Neural progenitor cell (in vitro differentiated cells): Measurements from ENCODE around the gene KRT76.

ENCODE experiments used
- CTCF ChIP-seq: fragments of 200-600 bp; sonication (generic); IDR thresholded peaks from 2 replicates; pipeline ENCODE4 v1.5.1; 2017; ENCODE audit warnings: antibody characterized with exemption, mild to moderate bottlenecking
- EZH2 ChIP-seq: fragments of 200-600 bp; sonication (generic); IDR thresholded peaks from 2 replicates; pipeline ENCODE4 v1.6.1; 2017; ENCODE audit warnings: antibody characterized with exemption, mild to moderate bottlenecking, moderate library complexity
- EZH2phosphoT487 ChIP-seq: fragments of 200-600 bp; sonication (generic); IDR thresholded peaks from 2 replicates; pipeline ENCODE4 v1.6.1; 2017; ENCODE audit warnings: antibody characterized with exemption

DNA sequence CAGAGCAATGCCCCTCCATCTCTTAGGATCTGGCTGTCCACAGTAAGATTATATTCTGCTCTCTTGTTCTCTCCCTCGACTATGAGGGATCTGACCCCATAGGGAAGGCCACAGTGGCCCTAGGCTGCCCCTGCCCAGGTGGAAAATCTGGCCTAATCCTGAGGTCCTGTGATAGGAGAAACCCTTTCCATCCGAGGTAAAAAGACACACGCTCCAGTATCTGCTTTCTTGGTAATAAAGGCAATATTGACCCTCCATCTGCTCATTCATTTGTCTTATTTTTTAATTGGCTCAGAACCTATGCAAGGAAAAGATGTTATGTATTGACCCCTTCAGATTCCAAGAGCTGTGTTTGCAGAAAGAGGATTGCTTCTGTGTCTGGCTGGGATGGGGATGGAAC lies 9.7 kb downstream of the KRT76 start:
- TF ChIP-seq CTCF (no peak), EZH2 (no peak), EZH2phosphoT487 (no peak)
